Activated CD4-positive, alpha-beta T cell treated with anti-CD3 and anti-CD28 coated beads, Interleukin-2, Interleukin-6, amounts not matched to agents 100 ng/mL and 50 ng/mL, durations not matched to agents 16 hours and 8 hours (primary cell): ENCODE results near the gene RTN4IP1.
"Not testable (repeated sequence)": the region's sequence is repeated elsewhere in the genome, so short reads cannot be mapped to it uniquely, and the experiment has no call there.

Experiments
- DNase-seq: peaks from one replicate; pipeline ENCODE4 v3.0.0-alpha.2; 2020

The RTN4IP1 gene

DNA sequence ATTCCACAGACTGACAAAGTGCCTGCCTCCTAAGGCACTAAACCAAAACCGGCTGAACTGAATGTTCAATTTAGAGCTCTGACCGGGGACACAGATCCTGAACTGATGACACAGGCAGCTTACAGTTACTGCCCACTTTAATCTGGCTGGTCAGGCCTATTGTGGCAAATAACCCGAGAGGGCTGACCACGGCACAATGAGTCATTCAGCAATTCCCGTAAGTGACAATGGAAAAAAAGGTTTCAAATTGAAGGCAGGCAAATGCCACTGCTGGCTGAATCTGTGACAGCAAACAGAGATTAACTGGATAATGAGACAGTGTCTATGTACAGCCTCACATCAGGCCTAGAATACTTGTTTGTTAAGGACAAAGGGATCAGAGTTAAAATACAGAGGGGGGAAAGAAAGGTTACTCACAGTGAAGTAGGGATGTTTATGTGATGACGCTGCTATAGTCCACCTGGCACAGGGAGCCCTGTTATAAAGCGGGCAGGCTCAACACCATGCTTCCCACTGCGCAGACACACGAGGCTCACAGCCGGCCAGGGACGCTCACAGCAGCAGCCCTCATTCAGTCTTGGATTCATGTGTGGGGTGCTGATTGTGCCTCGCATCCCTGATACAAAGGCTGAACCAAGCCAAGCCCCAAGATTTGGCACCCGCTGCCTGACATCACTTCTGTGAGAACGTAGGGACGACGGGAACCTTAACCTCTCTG, 54.4 kb downstream of the RTN4IP1 start:
- DNase-seq = peak; percentile 17

GRCh38 chr6:106572875-106573585, 56.3 kb downstream of the RTN4IP1 start:
- DNase-seq = no peak

DNA sequence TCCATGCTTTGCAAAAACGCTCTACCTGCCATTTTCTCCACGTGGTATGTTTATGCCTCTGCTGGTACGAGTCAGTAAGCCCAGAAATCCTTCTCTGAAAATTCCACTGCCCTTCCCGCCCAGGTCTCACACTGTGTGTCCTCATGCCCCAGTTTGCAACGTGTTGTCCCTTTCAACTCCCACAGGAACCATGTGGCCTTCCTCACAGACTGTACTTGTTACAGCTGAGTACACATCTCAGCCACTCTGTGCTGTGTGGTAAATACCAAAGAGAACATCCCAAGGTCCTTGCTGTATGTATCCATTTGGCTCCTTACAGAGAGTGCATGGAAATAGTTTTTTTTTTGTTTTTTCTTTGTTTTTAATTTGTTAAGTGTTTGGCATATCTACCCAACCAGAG, 56.9 kb downstream of the RTN4IP1 start:
- DNase-seq = no peak

DNA sequence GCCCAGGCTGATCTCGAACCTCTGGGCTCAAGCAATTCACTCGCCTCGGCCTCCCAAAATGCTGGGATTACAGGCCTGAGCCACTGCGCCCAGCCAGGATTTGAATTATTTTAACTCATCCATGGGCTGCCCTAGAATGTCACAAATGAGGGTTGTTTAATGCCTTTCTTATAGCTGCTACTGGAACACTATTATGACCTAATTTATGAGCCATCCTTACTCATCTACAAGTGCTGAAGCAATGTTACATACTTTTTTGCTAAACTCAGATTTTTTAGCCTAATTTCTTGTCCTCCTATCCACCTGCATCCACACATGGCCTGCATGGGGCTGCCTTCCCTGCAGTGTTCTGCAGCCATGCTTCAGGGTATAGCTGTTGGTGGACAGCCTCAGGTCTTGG, 59.9 kb downstream of the RTN4IP1 start:
- no peak for DNase-seq

DNA sequence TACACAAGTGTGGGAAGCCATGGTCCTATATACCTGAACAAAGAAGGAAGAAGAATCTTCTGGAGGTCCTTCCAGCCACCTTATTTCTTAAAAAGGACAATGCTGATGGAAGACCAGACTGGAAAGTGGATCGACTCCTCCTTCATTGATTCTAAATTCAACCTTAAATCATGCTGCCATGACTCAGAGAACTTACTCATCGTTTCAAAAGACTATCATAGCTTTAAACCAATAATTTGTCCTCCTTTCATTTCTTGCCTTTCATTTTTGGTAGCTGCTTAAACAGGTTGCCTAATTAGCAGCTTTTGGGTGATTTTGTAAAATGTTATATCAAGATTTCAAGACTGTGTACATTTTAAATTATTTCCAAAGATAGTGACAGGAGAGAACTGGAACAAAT, 60.8 kb downstream of the RTN4IP1 start:
- DNase-seq = no peak

- no peak for DNase-seq
Observed at GRCh38 chr6:106564476-106564875, 64.8 kb downstream of the RTN4IP1 start.

GRCh38 chr6:106563614-106564013, 65.7 kb downstream of the RTN4IP1 start:
- no peak for DNase-seq

DNA sequence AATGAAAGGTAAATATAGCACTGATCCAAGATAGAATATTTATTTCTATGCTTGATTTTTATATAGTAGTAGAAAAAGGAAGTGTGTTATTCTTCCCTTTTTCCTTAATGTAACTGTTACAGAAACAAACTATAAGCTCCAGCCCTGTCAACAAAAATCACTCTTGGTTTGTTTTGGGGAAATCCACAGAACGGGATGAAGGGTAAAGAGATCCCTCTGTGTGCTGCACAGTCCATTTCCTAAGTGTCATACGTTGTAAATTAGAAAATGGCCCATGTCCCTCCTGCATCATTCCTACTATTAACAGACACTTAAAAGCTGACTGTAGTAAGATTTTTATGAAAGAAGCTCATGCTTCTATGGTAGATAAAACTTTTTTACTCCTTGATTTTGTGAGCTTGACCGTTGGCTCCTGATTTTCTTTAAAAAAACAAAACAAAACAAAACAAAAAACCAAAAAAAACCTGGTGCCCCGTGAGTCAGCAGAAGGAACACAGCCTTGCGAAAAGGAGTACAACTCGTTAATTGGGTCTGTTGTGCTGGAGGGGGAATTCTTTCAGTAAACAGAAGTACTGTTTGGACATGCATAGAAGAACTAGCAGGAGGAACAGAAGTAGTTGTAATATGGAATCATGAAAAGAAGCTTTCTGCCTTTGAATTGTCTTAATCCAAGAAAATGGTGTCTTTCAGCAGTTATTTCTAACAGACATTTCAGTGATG, 67.5 kb downstream of the RTN4IP1 start:
- DNase-seq = no peak

- no peak for DNase-seq
Observed at GRCh38 chr6:106560996-106561685, 68.2 kb downstream of the RTN4IP1 start.

DNA sequence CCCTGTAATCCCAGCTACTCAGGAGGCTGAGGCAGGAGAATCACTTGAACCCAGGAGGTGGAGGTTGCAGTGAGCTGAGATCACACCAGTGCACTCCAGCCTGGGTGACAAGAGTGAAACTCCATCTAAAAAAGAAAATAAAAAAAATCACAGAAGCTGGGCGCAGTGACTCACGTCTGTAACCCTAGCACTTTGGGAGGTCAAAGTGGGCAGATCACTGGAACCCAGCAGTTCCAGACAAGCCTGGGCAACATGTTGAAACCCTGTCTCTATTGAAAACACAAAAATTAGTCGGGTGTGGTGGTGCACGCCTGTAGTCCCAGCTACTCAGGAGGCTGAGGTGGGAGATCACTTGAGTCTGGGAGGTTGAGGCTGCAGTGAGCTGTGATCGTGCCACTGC, 69.6 kb downstream of the RTN4IP1 start:
- DNase-seq = not testable (repeated sequence)

GRCh38 chr6:106558364-106558763, 70.9 kb downstream of the RTN4IP1 start:
- DNase-seq = no peak

DNA sequence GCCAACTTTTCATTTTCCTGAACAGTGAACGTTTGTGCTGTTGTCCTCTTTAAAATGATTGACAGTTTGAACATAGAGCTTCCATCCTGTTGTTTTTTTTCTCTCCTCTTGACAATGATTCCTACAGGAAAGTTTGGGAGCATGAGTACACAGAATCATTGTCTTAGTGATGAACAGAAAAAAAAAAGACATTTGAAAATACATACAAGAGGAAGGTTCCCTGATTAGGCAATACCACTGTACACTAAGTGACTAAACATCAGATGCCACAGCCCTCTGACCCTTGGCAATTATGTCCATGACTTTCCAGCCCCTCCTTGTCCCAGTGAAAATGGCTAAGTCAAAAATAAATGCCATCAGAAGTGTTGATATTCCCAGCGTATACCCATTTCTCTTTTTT, 71.5 kb downstream of the RTN4IP1 start:
- DNase-seq = no peak

GRCh38 chr6:106556368-106556960, 72.8 kb downstream of the RTN4IP1 start:
- DNase-seq = no peak

DNA sequence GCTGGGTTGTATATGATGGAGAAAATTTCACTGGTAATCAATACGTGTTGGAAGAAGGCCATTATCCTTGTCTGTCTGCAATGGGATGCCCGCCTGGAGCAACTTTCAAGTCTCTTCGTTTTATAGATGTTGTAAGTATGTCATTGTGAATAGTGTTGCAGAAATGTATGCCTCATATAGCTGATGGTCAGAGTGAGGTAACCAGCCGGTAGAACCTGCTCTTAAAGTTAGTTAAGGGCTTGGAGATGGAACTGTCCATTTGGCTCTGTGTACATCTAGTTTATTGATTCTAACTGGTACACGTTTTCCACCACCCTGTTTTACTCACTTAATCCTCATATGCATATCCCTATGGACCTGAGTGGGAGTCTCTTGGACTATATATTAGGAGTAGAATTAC, 73.5 kb downstream of the RTN4IP1 start:
- DNase-seq = no peak

DNA sequence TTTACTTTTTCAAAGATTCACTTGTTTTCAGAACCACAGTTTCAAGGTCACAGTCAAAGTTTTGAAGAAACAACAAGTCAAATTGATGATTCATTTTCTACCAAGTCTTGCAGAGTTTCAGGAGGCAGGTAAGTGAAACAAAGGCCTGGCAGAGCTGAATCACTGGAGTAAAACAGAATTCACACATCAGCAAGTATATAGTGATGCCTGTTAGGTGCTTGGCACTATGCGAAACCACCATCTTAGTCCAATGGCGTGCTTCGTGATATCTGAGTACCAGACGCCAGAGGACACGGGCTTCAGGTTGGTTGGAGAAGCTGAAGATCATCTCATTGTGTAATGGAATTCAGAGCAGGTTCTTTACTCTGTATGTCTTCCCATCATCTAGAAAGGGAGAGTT, 75.9 kb downstream of the RTN4IP1 start:
- DNase-seq = peak; percentile 68

- no peak for DNase-seq
Observed at GRCh38 chr6:106551155-106551554, 78.1 kb downstream of the RTN4IP1 start.

DNA sequence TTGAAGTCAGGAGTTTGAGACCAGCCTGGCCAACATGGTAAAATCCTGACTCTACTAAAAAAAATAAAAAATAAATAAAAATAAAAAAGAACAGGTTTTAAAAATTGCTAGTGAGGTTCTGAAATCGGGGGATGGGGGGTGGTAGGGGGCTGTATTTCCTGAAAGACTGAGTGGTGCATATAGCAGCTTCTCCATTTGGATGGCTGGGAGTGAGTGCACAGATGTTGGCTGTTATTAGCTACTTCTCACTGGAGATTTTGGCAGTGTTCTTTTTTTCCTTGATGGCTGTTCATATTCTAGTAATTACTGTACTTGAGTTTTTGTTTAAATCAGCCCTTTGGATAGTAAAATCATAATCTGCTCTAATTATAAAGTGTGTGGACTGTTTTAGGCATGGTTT, 79.8 kb downstream of the RTN4IP1 start:
- no peak for DNase-seq

DNA sequence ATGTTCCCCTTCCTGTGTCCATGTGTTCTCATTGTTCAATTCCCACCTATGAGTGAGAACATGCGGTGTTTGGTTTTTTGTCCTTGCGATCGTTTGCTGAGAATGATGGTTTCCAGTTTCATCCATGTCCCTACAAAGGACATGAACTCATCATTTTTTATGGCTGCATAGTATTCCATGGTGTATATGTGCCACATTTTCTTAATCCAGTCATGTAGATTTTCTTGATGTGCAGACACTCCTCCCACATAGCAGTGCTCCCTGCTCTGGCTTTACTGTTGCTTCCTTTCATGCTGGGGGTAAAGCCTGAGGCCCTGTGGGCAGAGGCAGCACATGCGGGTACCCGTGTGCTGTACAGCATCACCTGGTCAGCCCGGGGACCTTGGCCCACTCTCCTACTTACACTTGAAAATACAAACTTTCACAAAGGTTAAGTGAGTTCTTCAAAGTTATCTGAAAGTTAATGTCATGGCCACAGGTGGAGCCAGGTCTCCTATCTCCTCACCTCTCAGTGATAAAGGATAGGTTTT, 80.3 kb downstream of the RTN4IP1 start:
- not testable (repeated sequence) for DNase-seq

DNA sequence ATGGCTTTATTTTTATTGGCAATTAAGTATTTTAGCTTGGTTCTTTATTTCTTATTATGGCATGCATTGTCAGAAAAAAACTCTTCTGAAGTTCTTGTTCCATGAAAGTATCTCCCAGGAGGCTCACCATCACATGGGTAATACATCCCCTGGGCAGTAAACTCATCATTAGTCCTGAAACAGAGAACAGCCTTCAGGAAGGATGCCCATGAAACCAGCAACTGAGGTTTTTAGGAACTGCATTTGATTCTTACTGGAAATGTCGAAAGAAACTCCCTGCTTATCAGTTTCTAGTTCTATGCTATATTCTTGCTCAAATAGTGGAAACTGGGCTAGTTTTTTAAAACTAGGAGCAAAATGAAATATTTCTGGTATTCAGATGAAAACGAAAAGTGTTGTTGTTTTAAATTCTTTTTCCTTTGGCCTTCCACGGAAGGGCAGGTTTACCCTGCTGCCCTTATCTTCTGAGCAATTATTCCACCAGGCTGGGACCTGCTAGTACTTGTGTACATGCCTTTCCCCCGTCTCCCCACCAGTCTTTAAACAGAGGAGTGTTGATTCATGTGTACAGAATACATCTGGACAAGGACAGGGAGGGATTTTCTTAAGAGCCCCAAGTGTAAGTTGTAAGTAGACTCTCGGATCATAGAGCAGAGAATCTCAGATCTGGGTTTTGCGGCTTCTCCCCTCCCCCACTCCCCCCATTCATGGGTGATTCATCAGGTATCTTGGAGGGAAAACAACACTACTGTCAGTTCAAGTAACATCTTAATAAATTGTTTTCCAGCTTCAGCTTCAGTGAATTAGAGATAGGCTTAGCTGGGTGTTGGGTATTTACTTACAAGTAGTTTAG, 81.5 kb downstream of the RTN4IP1 start:
- peak; percentile 42 for DNase-seq

GRCh38 chr6:106546691-106547414, 82.4 kb downstream of the RTN4IP1 start:
- DNase-seq = no peak

DNA sequence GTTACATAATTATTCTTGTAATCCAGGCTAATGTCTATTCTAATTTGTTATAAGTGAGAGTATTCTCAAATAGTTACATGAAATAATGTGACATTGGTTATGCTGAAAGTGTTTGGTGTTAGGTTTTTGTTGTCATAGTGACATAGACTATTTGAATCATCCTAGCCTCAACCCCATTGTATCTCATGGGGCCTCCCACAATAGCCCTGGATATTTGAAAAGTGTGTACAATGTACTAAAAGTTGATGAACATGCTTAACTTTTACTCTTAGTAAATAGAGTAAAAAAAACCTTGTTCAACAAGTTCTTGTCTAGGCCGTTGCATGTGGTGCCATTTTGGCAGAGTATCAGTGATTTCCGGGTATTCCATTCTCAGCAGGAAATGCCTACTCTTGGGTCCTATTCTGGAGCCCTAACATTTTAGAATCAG, 83.0 kb downstream of the RTN4IP1 start:
- peak; percentile 43 for DNase-seq
